ENCODE data around the gene MCC. TPM values are rescaled to one million over a fixed set of nuclear protein-coding genes. Genes with fewer than 3 reads are reported as not detected.

The MCC gene
- total RNA-seq, 3 donors from 2014 or later (not counting 1 experiment from before 2014, with no cell fraction given): 0.68 to 1.8 (median 1.4) TPM

- Histone ChIP-seq H3K27me3 (ENCODE audit: control insufficient read depth, insufficient read depth, low read length) (no peaks in the 10 kb centered on the region), H3K4me3 (ENCODE audit: low read length) (no peak overlapping the region), H3K36me3 (ENCODE audit: control insufficient read depth, insufficient read depth, low read length) (no peaks in the 10 kb centered on the region), H3K27ac (ENCODE audit: low read length) (no peak overlapping the region), H3K9me3 (ENCODE audit: control insufficient read depth, insufficient read depth, low read length) (no peaks in the 10 kb centered on the region), H3K4me1 (ENCODE audit: control insufficient read depth, insufficient read depth, low read length) (no peaks in the 10 kb centered on the region)
- Mint-ChIP-seq H3K27me3 (ENCODE audit: low read depth in 2 of 2) (peaks cover 10 to 13% of the 10 kb centered on the region in 2 donors), H3K27ac (no peak overlapping the region), H3K4me3 (no peak overlapping the region), H3K36me3 (no peaks in the 10 kb centered on the region), H3K9me3 (no peaks in the 10 kb centered on the region), H3K4me1 (no peaks in the 10 kb centered on the region)
- no peak for TF ChIP-seq CTCF (IDR thresholded peaks at IDR 0.05)
- 85% methylated on average over 6 of the region's 6 CpGs for WGBS (ENCODE audit: insufficient coverage)
- no peak for ATAC-seq
- DNase-seq: no peak
- intact Hi-C loops (cut with micrococcal nuclease): no loop called here
Measured at GRCh38 chr5:113089653-113090335, 398.5 kb downstream of the MCC start.

GRCh38 chr5:113087976-113088514, 400.2 kb downstream of the MCC start:
- Histone ChIP-seq H3K4me3 (ENCODE audit: low read length) (no peak overlapping the region), H3K4me1 (ENCODE audit: control insufficient read depth, insufficient read depth, low read length) (no peaks in the 10 kb centered on the region), H3K36me3 (ENCODE audit: control insufficient read depth, insufficient read depth, low read length) (no peaks in the 10 kb centered on the region), H3K27me3 (ENCODE audit: control insufficient read depth, insufficient read depth, low read length) (no peaks in the 10 kb centered on the region), H3K9me3 (ENCODE audit: control insufficient read depth, insufficient read depth, low read length) (no peaks in the 10 kb centered on the region), H3K27ac (ENCODE audit: low read length) (no peak overlapping the region)
- WGBS (ENCODE audit: insufficient coverage): 95% methylated on average over 4 of the region's 5 CpGs
- no peaks in the 10 kb centered on the region for H3K9me3 Mint-ChIP-seq
- TF ChIP-seq CTCF (IDR thresholded peaks at IDR 0.05): no peak
- no peak overlapping the region for H3K27ac Mint-ChIP-seq
- ATAC-seq (no peak), DNase-seq (no peak)
- peaks cover 10 to 13% of the 10 kb centered on the region in 2 donors for H3K27me3 Mint-ChIP-seq (ENCODE audit: low read depth in 2 of 2)
- intact Hi-C loops (cut with micrococcal nuclease): no loop called here
- no peak overlapping the region for H3K4me3 Mint-ChIP-seq
- H3K36me3 Mint-ChIP-seq: no peaks in the 10 kb centered on the region
- no peaks in the 10 kb centered on the region for H3K4me1 Mint-ChIP-seq

GRCh38 chr5:113085880-113086409, 402.3 kb downstream of the MCC start:
- Histone ChIP-seq H3K36me3 (ENCODE audit: control insufficient read depth, insufficient read depth, low read length) (no peaks in the 10 kb centered on the region), H3K27ac (ENCODE audit: low read length) (no peak overlapping the region), H3K27me3 (ENCODE audit: control insufficient read depth, insufficient read depth, low read length) (no peaks in the 10 kb centered on the region), H3K4me3 (ENCODE audit: low read length) (no peak overlapping the region), H3K9me3 (ENCODE audit: control insufficient read depth, insufficient read depth, low read length) (no peaks in the 10 kb centered on the region), H3K4me1 (ENCODE audit: control insufficient read depth, insufficient read depth, low read length) (no peaks in the 10 kb centered on the region)
- no peaks in the 10 kb centered on the region for H3K4me1 Mint-ChIP-seq
- no peak for TF ChIP-seq CTCF (IDR thresholded peaks at IDR 0.05)
- DNase-seq (no peak), ATAC-seq (no peak)
- no peak overlapping the region for H3K4me3 Mint-ChIP-seq
- H3K36me3 Mint-ChIP-seq: no peaks in the 10 kb centered on the region
- H3K9me3 Mint-ChIP-seq: no peaks in the 10 kb centered on the region
- intact Hi-C loops (cut with micrococcal nuclease): no loop called here
- WGBS (ENCODE audit: insufficient coverage): 91% methylated on average over 7 of the region's 7 CpGs
- peaks cover 10 to 13% of the 10 kb centered on the region in 2 donors for H3K27me3 Mint-ChIP-seq (ENCODE audit: low read depth in 2 of 2)
- H3K27ac Mint-ChIP-seq: no peak overlapping the region

All from natural killer cell (primary cell).